Hematopoietic multipotent progenitor cell treated with erythropoietin and hydrocortisone succinate and interleukin-3 and kit ligand, for 4 days (in vitro differentiated cells): ENCODE measurements around the gene MORF4L1.

Experiments used
- DNase-seq: peaks from one replicate; pipeline ENCODE4 v3.0.0-alpha.2; 2015

Gene MORF4L1

GRCh38 chr15:78902281-78903032 is 29.8 kb downstream of the MORF4L1 start:
- peak; percentile 21 for DNase-seq

GRCh38 chr15:78904599-78905358 is 32.1 kb downstream of the MORF4L1 start:
- no peak for DNase-seq

DNA sequence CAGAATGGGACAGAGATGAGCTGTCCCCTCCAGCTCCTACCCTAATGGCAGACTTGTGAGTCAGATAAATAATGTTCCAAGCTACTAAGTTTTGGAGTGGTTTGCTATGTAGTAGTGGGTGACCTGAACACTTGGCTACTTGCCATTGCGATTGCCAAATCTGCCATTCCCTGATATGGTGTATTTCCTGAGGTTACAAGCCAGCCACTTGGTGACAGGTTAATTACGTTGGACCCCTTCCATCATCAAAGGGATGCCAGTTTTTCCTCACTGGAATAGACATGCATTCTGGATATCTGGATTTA is 33.6 kb downstream of the MORF4L1 start:
- peak; percentile 31 for DNase-seq

DNA sequence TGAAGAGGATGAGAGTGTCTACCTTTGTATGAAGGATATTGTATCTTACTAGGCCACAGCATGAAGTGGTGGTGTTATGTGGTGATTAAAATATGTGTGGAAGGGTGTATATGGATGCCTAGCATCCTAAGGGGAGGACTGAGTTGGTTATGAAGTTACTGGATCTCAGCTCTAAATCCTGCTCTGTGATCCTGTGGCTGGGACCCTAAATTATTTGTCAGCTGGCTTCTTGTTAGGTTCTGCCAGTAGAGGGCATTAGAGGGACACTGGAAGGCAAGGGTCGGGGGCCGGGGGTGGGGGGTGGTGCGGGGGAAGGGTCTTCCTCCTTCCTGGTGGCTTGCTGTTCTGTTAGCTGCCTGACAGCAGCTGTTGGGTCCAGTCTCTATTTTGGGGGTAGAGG is 34.9 kb downstream of the MORF4L1 start:
- peak; percentile 32 for DNase-seq

- DNase-seq, result peak; percentile 18
Measured at GRCh38 chr15:78909160-78909695, 36.5 kb downstream of the MORF4L1 start.

DNA sequence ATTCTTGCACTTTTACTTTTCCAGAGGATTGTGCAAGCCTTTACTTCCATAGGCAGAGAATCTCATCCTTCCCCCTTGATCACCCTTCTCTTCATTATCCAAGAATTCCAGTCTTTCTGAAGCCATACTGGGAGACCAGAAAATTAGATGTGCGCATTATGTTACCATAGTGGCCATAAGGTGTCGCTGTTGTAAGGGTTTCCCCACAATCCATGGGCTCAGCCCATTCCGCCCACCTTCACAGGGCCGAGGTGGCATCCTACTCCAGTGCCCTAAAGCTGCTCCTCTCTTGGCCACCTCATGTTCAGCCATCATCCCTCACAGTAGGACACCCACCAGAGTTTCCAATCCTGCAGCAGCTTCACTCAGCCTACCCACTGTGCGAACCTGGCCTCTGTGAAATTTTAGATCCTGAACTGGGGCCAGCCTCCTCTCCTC is 37.1 kb downstream of the MORF4L1 start:
- peak; percentile 63 for DNase-seq

GRCh38 chr15:78910271-78910670 is 37.6 kb downstream of the MORF4L1 start:
- DNase-seq, result no peak

DNA sequence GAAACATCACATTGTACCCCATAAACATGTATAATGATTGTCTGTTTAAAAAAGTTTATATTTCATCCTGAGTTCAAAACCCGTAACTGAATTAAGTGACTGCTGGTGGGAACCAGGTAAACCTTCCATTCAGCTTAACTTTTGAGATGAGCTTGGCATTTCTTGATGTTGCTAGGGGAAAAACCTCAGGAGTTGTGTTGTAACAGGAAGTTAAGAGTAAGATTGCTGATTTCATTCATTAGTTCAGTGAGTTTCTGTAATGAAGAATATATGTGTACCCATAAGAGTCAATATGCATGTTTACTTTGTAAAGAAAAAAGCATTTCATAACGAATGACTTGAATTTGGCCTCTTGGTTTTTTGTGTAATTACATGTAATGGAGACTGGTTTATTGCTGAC is 39.6 kb downstream of the MORF4L1 start:
- DNase-seq, result no peak

DNA sequence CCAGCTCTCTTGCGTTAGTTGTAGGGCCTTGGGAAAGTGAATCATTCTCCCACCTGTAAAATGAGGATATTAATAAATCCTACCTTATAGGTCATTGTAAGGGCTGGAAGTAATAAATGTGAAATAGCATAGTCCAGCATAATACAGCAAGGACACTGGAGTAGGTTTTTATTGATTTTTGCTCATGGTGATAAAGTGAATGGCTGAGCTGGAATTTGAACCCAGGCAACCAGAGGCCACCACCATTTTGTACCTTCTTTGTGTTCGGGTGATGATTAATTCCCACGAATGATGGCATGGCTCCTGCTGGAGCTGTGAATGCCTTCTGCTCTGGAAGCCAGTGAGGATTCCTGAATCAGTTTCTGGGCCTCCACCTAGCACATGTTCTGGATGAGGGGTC is 40.3 kb downstream of the MORF4L1 start:
- no peak for DNase-seq

DNA sequence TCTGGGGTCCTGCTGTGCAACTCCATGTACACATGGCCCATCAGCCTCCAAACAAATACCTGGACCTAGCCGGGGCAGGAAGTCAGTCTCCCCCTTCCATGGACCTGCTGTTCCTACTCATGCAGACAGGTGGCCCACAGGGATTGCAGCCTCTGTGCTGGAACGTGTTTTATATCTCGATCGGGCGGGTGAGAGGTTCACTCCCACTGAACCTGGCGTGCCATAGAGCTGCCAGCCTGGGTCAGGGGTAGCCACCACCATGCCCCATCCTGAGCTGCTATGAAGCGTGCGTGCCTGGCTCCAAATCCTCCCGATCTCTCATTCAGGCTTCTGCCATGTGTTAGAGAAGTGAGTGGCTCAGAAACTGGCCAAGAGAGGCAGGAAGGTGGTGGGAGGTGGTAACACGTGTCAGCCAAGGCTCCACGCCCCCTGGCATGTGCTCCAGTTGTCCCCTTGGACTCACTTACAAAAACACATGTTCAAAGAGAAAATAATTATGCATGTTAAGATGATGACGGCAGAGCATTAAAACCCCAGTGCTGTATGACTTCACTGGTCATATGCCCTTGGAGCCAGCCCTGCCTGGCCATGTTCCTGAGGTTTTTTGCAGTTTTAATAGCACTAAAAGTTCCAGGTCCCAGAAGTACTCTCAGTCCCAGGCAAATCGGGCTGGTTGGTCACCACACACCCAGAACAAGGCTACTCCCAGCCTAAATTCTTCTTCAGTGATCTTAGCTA is 41.5 kb downstream of the MORF4L1 start:
- DNase-seq, result peak; percentile 31

- DNase-seq, result peak; percentile 84
Measured at GRCh38 chr15:78915341-78916087, 42.8 kb downstream of the MORF4L1 start.

DNA sequence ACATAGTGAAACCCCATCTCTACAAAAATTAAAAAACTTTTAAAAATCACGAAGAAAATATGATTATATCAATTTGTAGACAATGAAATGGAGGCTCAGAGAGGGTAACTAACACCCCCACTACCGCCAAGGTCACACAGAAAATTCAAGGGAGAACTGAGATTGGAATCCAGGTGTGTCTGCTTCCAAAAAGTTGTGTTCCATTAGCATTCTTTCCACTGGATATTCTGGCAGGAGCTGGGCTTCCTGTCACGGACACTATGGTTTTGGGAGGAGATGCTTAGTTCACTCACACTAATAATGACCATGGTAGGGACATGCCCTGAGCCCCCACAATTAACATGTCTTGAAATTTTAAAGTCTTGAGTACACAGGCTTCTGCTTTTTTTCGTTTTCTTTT is 43.4 kb downstream of the MORF4L1 start:
- DNase-seq, result no peak

GRCh38 chr15:78917888-78918287 is 45.2 kb downstream of the MORF4L1 start:
- no peak for DNase-seq

DNA sequence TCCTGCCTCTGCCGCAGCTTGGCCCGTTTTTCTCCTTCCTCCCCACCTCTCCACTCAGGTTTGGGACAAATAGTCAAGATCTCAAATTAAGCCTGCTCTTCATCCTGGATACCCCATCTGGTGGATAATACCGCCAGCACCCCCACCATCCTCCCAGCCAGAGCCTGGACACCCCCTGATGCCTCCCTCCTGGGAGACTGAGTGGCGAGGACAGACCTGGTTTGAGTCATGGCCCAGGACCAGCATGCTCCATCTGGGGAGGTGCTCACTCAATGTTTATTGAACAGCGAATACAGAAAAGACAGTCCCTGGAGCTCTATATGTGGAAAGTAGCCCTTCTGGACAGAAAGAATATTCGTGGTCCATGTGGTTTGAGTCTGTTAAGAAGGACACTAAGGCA is 48.8 kb downstream of the MORF4L1 start:
- DNase-seq, result no peak

- DNase-seq, result no peak
Measured at GRCh38 chr15:78921940-78922339, 49.2 kb downstream of the MORF4L1 start.

- no peak for DNase-seq
Measured at GRCh38 chr15:78922527-78922926, 49.8 kb downstream of the MORF4L1 start.

DNA sequence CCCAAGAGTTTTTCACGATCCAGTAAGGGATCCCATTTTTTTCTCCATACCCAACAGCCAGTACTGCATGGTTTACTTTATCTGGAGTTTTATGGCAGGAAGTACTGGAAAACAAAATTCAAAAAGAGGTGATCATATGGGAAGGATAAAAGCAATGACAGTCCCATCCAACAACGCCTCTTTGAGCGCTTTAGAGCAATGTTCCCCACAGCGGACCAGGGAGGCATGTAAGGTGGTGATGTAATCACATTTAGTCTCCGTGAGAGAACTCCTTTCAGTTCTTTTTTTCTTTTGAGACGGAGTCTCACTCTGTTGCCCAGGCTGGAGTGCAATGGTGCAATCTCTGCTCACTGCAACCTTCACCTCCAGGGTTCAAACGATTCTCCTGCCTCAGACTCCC is 50.3 kb downstream of the MORF4L1 start:
- DNase-seq, result no peak

DNA sequence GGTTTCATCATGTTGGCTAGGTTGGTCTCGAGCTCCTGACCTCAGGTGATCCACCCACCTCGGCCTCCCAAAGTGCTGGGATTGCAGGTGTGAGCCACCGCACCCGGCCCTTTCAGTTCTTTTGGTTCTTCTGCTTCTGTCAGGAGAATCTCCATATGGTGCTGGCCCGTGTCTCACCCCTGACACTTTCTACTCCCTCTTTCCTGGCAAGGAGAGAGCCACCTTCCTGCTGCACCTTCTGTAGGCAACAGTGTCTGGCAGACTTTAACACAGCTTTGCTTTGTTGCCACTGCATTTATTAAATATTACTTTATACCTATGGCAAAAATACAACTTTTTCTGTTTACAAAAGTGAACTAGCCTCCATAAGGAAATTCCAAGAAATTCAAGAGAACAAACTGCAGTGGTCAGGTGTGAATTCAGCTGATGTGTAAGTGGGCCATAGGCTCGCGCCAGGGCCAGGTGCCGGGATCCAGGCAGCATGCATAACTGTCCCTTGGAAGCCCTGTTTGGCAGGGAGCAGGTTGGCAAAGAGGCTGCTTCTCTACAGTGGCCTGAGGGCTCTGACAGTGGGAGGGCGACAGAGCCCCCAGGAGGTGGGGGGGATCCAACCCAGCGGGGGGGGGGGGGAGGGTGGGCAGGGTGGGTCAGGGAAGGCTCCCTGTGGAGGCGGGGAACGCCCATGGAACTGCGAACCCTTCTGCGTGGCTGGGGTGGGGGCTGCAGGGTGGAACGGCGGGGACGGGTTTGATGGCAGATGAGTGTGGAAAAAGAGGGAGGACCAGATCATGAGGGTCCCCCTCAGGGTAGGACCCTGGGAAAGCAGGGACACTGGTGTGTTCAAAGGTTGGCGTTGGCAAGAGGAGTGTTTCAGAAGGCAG is 51.0 kb downstream of the MORF4L1 start:
- DNase-seq, result no peak

GRCh38 chr15:78925076-78925624 is 52.5 kb downstream of the MORF4L1 start:
- no peak for DNase-seq

DNA sequence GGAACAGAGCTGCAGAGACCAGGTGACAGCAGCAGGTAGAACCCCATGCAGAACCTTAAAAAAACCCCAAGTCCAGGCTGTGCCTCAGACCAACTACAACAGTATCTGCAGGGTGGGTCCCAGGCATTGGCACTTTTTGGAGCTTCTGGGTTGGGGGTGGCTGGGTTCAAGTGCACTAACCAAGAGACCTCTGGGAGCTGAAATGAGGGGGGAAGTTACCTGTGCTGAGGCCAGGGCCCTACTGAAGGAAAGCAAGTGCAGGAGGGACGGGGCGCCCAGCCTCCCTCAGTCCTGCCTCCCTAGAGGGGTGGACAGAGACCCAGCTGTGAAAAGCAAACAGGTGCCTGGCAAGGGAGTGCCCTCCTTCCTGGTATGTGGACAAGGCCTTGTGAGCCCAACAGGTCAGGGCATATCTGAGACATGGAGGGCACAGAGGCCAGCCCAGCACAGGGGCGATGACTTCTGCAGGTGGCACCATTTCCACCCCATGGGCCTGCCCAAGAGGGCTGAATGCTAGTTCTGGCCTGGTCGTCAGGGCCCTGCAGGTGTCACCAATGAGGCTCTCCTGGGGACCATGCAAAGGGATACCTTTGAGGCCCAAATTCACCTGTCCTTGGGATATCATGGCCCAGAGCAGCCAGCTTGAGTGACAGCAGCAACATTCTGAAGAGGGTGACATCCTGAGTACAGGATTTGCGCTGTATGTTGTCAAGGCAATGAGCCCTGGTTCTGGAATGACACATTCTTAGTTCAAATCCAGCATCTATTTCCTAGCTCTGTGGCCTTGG is 53.5 kb downstream of the MORF4L1 start:
- no peak for DNase-seq
